Stimulated activated naive CD4-positive, alpha-beta T cell (primary cell): ENCODE results near the gene TRIM24.

Experiments
- DNase-seq, 6 experiments: peaks; one replicate each; lab custom pipeline; 2025; lab: John Stamatoyannopoulos, UW

TRIM24 gene

DNA sequence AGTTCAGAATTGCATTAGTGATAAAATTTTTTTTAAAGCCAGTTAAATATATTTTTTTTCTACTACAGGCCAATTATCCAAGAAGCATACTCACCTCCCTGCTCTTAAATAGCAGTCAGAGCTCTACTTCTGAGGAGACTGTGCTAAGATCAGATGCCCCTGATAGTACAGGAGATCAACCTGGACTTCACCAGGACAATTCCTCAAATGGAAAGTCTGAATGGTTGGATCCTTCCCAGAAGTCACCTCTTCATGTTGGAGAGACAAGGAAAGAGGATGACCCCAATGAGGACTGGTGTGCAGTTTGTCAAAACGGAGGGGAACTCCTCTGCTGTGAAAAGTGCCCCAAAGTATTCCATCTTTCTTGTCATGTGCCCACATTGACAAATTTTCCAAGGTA lies 119.1 kb downstream of the TRIM24 start:
- no peak for DNase-seq

DNA sequence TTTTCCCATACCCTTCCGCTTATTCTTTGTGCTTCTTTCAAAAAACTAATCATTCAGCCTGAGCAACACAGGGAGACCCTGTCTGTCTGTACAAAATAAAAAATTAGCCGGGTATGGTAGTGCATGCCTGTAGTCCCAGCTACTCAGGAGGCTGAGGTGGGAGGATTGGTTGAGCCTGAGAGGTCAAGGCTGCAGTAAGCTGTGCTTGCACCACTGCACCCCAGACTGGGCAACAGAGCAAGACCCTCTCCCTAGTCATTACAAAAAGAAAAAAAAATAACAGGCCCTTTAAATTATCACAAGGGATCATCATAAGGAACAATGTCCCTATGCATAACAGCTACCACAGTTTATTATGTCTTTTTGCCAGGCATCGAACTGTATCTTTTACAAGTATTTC lies 119.6 kb downstream of the TRIM24 start:
- no peak for DNase-seq

DNA sequence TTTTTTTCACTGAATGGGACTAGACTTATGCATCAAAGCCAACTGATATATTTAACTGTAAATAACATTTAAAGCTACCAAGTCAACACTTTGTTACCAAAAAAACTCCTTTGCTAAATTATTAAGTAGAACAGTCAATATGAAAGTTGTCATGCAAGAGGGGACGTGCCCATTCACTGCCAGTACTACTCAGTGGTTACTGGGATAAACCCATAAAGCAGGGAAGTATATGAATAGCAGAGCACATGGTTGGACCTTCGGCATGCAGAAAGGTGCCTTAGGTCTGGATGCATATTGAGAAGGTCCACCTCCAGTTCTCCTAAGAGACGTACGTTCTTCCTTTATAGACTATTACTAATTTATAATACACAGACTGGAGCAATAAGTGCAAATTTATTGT lies 121.0 kb downstream of the TRIM24 start:
- DNase-seq: no peak

DNA sequence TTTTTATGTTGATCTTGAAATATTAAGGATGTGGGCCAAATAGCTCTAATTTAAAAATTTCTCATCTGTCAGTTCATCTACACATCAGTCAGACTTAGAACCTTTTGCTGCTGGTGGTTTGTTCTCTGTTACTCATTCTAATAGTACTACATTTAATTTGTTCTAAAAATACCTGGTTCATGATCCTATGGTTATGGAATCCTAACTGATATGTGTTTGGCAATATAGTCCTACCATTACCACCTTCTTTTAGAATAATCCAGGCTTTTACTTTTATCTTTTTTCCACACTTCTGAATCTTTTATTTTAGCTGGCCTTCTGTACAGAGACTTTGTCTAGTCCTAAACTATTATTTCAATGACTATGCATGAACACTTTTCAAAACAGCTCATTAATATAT lies 124.2 kb downstream of the TRIM24 start:
- DNase-seq: no peak

DNA sequence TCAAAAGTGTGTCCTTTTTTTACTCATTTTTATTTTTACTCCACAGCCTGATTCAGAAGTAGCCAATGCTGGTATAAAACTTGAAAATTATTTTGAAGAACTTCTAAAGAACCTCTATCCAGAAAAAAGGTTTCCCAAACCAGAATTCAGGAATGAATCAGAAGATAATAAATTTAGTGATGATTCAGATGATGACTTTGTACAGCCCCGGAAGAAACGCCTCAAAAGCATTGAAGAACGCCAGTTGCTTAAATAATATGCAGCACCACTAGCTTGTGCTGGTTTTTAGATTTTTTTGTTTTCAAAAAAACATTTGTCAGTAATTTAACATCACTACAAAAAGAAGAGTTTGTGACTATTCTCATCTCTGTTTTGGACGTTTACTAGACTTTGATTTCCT lies 124.6 kb downstream of the TRIM24 start:
- no peak for DNase-seq

DNA sequence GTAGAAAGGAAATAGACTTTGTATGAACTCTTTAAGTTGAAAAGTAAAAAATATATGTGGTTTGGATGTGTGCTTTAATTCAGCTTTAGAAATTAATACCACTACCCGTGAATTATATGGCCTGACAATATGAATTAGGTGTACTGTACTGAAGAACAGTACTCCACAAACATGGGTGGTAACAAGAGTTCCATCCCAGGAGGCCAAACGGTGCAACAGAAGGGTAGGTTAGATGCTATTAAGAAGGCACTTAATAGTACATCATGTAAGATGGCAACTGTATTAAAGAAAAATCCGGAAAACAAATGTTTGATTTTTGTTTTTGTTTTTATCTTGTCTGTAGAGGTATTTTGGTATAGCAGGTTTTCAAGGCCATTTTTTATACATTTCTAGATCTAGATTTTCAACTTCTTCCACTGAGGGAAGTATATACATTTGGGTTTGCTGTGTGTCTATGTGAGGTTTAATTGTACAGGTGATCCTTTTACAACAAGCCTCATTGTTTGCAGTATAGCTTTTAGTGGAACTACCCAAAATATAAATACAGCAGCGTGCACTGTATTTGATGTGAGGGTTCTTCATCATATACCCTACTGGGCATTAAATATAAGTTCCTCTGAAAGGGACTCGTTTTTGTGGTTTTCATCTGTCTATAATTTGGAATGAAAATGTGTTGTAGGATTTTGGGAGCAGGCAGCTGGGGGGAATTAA lies 125.4 kb downstream of the TRIM24 start:
- DNase-seq: no peak

DNA sequence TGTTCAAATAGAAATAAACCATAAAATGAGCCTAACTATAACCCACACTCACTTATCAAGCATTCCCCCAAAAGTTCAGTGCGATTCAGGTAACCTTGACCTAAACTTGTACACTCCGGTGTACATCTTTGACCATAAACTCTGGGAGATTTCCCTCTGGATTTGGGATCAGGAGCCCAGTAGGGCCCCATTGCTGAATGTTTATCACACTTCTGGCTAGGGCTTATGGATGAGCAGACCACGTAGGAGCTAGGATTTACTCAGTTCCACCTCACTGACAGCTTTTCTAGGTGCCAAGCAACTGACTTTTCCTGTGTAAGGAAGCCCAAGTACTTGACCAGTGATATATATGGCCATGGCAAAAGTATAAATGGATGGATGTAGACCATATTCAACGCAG lies 127.4 kb downstream of the TRIM24 start:
- no peak for DNase-seq

DNA sequence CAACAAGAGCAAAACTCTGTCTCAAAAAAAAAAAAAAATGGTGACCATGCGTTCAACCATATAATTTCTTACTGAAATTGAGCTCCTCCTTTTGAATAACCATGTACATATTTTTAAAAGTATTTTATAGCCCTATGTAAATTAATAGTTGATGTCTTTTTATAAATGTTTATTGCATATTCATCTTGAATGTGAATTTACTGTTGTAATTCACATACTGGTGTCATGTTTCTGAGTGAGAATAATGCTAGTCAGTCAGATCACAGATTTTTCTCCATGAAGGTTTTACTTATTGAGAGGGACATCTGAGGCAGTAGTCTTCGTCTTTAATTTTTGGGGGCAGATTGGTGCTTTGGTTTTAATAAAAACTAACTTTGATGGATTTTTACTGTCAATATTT lies 128.9 kb downstream of the TRIM24 start:
- DNase-seq: no peak

DNA sequence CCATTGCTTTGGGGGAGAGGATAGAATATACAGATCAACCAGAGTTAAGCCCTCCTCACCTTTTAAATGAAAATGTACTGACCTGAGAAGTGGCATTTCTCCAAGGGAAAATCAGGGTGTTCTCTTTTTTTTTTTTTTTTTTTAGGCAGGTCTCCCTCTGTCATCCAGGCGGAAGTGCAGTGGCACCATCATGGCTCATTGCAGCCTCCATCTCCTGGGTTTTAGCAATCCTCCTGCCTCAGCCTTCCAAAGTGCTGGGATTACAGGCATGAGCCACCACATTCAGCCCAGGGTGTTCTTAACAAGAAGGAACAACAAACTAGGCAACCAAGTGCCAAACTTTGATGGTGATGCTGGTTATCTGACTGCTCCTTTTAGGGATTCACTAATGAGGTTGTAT lies 130.1 kb downstream of the TRIM24 start:
- DNase-seq: no peak

DNA sequence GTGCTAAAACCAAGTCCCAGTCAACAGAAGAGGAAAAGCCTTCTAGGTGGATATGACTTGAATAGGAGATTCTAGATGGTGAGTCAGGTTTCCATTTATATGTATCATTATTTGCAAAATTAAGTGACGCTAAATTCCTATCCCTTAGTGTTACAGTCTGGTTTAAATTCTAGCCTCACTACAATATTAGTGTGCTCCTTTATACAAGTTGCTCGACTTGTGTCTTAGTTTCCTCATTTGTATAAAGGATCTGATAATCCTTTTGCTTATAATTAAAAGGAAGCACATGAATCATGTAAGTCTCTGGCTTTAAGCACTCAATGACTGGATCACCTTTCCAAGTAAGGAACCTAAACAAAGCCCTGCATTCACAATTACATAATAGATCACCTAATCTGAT lies 135.4 kb downstream of the TRIM24 start:
- no peak for DNase-seq

DNA sequence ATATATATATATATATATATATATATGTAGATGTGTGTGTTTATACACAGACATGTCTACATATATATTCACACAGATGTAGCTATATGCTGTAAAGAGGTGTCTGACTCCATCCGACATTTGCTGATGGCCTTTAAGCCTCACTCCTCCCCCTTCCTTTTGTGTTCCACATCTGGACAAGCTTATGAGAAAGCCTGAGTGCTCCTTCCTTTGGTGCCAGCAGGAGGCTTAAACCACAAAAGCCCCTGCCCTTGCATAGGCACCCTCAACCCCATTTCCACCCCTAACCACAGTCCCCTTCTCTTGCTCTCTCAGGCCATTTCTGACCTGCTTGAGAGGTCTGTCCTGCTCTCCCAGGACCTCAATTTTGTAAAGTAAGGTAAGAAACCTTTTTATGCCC lies 142.4 kb downstream of the TRIM24 start:
- DNase-seq: no peak

DNA sequence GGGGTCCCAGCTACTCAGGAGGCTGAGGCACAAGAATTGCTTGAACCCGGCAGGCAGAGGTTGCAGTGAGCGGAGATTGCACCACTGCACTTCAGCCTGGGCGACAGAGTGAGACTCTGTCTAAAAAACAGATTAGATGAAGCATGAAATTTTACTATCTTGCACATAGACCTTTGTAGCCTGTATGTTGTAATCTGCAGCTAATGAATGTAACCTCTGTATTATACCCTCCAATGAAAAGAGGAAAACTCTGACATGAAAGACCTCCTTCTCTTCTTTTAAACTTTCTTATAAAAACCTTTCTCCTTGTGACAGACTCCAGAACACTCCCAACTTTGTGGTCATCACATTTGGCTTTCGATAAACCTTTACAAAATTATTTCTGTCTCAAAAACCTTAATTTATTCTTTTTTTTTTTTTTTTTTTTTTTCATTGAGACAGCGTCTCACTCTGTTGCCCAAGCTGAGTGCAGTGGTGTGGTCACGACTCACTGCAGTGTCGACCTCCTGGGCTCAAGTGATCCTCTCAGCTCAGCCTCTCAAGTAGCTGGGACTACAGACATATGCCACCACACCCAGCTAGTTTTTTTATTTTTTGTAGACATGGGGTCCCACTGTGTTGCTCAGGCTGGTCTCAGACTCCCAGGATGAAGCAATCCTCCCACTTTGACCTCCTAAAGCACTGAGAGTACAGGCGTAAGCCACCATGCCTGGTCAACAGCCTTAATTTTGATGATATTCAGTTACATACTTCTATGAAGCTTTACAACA lies 143.7 kb downstream of the TRIM24 start:
- no peak for DNase-seq

DNA sequence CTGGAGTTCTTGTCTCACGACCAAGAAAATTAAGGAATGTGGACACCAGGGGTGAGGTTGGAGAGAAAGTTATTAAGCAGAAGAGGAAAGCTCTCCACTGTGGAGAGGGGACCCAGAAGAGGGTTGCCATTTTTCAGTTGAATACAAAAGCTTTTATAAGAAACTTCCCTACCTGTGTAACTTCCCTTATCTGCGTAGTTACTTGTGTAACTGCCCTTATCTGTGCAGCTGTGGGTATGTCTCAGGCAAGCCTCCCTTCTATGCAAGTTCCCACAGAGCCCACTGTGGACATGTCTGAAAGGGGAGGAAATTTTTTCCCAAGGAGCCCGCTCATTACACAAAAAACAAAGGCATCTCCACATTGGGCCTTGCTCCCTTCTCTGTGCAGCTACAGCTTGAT lies 146.2 kb downstream of the TRIM24 start:
- no peak for DNase-seq

DNA sequence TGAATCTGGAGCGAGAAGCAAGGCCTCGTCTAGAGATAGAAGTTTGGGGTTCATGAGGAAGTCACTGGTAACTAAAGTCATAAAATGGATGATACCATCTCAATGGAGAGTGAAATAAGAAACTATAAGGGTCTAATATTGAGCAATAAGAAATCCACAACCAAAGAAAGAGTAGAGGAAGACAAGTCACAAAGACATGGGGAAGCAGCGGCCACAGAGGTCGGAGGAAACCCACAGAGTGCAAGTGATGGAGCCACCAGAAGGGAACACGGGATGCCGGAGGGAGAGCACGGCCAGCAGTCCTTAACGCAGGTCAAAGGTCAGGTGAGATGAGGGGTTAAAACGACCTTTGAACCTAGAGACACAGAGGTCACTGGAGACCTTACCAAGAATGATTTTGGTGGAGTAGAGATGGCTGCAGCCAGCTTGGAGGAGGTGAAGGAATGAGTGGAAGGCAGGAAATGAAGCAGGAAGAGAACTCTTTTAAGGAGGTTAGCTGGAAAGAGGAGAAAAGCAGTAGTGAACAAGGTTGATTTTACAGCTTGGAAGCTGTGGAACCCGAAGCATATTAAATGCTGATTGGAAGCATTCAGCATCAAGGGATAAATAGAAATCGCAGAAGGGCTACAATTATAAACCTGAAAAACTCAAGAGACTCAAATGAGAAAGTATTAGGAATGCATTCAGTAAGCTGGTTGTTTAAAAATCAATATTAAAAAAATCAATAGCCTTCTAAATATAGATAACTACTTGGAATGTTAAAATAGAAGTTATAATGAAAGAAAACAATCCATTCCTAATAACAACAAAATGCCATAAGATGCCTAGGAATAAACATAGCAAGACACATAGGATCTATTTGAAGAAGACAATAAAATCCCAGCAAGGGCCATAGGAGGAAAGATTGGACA lies 147.4 kb downstream of the TRIM24 start:
- no peak for DNase-seq

DNA sequence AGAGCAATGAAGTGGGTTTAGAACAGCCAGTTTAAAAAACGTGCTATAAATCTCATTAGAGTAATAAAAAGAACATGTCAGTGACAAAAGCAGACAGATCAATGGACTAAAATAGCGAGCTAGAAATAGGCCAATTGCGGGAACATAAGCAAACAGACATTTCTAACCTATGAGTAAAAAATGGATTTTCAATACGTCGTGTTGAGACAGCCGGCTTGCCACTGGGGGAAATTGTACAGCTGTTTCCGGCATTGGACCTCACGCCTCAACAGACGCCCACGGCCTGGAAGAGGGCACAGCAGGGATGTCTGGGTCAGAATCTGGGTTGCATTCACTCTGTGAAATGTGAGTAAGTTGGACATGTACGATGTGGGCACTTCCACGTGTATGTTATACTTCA lies 148.2 kb downstream of the TRIM24 start:
- no peak for DNase-seq

DNA sequence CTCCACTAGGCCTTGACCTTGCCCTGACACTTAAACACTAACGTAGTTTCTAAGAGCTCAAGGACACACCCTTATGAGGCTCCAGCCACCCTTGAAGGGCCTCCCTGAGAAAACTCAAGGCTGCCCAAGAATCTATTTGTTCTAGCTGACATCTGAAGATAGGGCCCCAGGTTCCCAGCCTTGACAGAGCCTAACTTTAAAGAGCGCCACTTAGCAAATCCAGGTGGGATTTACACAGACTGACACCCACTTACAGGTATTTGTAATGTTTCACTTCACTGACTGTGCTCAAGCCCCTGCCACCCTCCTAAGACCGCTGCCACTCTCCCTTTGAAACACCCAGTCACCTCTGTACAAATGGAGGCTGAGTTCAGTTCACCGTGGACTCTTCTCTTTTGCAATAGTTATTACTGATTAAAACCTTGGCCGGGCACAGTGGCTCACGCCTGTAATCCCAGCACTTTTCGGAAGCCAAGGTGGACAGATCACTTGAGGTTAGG lies 150.7 kb downstream of the TRIM24 start:
- no peak for DNase-seq

DNA sequence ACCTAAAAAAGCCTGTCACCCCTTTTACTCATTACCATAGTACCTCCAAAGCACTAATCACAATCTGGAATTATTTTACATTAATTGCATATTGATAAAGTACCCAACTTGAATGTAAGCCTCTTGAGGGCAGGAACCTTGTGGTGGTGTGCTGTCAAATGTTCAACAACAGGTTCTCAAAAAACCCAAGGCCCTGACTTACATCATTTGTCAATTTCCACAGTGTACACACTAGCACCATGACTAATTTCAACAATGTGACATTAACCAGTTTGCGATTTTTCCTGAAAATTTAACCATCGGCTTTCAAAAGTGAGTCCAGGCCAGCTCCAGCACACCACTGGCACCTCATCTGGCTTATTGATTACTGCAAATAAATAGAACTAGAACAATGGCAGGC lies 153.6 kb downstream of the TRIM24 start:
- no peak for DNase-seq

DNA sequence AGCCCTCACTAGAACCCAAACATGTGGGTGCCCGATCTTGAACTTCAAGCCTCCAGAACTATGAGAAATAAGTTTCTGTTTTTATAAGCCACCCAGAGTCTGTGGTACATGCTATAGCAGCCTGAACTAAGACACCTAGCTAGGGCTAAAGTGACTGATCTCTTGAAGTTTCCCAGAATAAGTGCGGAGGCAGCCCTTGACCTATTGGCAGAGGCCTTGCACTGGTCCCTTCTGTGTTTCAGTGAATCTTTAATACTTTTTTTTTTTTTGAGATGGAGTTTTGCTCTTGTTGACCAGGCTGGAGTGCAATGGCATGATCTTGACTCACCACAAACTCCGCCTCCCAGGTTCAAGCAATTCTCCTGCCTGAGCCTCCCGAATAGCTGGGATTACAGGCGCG lies 156.0 kb downstream of the TRIM24 start:
- DNase-seq: no peak

DNA sequence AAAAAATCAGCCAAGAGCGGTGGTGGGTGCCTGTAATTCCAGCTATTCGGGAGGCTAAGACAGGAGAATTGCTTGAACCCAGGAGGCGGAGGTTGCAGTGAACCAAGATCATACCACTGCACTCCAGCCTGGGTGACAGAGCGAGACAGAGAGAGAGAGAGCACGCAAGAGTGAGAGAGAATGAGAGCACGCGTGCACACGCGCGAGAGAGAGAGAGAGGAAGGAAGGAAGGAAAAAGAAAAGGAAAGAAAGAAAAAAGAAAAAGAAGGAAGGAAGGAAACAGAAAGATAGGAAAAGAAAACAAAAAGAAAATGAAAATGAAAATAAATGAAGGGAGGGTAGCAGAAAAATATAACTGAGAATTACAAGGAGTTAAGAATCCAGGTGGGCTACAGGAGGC lies 158.4 kb downstream of the TRIM24 start:
- DNase-seq: no peak

DNA sequence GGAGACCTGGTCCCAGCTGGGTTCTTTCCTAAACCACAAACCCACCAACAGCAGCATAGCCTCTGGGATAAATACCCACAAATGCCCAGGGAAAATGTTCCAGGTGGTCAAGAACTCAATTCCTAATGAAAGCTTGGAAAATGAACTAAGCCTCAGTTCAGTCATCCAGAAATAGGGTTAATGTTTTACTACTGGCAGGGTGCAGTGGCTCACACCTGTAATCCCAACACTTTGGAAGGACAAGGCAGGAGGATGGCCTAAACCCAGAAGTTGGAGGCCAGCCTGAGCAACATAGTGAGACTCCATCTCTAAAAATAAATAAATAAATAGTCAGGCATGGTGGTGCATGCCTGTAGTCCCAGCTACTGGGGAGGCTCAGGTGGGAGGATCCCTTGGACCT lies 158.9 kb downstream of the TRIM24 start:
- DNase-seq: no peak

DNA sequence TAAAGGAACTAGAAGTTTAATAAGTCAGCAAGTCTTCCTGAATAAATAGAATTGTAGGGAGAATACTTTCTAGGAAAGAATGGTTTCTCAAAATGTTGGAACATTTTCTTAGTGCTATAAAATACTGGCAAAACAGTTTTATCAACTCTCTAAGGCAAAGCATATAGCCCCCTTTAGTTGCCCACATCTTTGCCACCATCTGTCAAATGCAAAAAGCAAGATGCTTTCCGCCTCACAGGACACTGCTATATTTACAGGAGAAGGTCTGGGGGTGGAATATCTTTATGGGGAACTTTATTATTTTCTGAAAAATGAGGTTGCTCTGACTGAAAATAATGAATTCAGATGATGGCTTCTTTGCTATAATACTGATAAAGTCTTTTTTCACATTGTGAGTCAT lies 162.8 kb downstream of the TRIM24 start:
- DNase-seq: no peak

DNA sequence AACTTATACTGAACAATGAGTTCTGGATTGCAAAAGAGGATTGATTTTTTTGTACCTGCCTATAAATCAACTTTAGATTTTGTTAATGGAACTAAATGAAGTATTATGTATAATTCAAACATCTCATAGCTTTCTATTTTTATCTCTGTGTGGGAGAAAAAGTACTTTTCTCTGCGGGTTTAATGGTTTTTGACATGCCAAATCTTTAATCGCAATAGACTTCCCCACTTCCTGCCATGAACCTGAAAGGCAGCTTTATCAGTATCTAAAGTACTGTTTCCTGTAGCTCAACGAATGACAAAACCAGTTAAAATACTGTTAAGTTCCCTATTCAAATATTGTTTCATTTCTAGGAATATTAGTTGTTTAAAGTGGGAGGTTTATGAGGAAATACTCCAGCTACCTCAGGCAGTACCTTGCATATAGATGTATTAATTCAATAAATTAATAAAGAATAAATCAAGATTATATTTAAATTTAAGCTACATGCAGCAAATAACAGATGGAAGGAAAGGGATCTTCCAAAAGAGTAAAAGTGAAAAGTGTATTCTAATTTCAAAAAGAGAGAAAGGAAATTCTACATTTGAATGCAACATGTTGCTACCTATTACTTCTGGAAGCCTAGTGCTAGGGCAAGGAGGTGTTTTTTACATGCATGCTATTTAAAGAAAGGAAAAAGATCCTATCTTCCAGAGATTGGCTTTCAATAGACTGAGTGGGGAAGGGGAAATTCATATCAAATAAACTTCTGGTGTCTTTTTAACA lies 165.2 kb downstream of the TRIM24 start:
- peak in 3 of 6 experiments; percentile 38 to 63 (median 58) for DNase-seq
